ENCODE results near the gene DNAJC5.
"Not testable (repeated sequence)": the region's sequence is repeated elsewhere in the genome, so short reads cannot be mapped to it uniquely, and the experiment has no call there.

The DNAJC5 gene, protein sequence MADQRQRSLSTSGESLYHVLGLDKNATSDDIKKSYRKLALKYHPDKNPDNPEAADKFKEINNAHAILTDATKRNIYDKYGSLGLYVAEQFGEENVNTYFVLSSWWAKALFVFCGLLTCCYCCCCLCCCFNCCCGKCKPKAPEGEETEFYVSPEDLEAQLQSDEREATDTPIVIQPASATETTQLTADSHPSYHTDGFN

DNA sequence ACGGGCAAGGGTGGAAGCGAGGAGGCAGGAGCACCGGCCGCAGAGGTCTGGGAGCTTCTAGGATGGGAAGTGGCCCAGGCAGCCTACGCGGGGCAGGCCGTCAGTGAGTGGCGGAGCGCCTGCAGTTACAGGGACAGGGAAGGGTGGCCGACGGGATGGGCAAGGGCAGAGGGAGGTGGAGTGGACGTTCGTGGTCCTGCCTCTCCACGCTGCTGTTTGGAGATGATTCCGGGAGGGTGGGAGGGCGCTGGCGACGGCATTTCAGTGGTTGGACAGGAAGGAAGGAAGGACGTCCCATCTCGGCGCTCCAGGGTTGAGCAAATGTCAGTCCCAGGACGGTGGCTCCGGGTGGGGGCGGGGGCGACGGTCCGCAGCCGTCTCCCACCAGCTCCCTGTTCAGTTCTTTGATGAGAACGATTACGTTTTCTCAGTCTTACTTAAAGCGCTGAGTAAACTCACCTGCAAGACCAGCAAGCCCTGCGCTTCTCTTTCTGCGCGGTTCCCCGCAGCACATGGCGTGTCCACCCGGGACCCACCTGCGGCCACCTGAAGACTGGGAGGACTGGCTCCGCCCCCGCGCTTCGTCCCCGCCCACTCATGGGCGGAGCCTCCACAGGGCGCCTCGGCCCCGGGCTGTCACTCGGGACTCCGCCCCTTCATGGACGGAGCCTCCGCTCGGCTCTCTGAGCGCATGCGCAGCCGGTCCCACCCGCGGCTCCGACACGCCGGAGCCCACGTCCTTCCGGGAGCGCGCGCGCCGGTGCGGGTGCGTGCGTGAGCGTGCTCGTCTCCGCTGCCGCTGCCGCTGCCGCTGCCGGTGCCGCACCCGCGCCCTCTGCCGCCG lies at the start of gene DNAJC5:
Gene DNAJC5 (plus strand): TSS at position 769 of the 844 bp plus-strand sequence. CDS start 33,220 bp downstream, outside the sequence.
- peak; percentile 94 to 96 for DNase-seq

DNA sequence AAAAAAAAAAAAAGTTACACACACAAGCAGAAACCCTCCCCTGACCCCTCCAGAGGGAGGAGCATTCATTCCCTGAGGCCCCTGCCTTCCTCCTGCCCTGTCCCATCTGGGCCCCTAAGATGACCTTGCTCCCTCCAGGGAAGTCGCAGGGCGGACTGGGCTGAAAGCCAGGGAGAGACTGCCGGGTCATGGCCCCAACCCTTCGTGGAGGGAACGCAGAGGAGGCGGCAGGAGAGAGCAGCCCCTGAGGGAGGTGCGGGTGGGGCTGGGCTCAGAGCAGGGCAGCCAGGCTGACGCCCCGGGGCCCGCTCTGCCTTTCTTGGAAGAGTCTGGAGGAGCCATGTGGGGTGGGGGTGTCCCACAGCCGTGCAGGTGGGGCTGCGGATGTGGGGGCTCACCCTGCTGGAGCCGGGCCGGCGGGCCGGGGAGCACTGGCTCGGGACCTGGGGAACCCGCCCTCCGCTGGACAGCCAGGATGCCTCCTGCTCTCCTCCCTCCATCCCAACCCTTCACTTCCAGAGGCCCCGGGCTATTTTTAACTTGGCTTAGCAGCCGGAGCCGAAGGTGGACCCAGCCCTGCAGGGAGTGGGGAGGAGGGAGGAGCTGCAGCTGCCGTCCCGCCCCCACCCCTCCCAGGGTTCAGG lies 48.7 kb upstream of the DNAJC5 start:
- no peak for DNase-seq

DNA sequence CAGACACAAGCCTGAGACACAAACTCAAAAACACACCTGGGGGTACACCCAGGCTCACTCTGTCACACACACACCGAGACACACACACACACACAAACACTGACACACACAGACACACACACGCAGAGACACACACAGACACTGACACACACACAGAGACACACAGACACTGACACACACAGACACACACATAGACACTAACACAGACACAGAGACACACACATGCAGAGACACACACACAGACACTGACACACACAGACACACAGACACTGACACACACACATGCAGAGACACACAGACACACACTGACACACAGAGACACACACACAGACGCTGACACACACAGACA lies 48.1 kb upstream of the DNAJC5 start:
- DNase-seq: no peak

DNA sequence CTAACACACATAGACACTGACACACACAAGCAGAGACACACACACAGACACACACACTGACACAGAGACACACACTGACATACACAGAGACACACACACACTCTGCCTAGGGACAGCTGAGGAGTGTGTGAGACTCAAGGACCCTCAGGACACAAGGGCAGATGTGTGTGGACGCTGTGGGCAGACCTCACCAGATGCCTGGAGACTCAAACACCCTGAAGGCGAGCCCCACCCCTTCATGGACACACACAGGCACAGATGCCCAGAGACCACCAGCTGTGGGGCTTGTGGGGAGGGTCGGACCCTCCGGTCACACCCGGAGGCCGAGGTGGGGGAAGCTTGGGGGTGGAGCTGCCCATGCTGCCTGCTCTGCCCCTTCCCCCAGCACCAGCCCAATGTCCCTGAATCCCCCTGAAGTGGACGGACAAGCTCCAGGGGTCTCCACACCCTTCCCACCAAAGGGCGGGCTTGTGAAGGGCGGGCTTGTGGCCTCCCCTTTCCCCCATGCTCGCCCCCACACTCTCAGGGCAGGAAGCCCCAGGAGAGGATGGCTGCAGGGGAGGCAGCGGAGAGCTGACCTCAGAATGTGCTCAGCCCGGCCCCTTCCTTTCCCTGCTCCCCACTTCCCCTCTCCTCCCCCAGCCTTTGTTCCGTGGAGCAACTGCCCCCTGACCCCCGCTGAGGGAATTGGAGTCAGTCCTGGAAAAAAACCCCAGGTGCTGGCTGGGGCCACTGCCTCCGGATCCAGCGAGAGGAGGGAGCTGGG lies 47.5 kb upstream of the DNAJC5 start:
- DNase-seq: peak; percentile 36 to 38

DNA sequence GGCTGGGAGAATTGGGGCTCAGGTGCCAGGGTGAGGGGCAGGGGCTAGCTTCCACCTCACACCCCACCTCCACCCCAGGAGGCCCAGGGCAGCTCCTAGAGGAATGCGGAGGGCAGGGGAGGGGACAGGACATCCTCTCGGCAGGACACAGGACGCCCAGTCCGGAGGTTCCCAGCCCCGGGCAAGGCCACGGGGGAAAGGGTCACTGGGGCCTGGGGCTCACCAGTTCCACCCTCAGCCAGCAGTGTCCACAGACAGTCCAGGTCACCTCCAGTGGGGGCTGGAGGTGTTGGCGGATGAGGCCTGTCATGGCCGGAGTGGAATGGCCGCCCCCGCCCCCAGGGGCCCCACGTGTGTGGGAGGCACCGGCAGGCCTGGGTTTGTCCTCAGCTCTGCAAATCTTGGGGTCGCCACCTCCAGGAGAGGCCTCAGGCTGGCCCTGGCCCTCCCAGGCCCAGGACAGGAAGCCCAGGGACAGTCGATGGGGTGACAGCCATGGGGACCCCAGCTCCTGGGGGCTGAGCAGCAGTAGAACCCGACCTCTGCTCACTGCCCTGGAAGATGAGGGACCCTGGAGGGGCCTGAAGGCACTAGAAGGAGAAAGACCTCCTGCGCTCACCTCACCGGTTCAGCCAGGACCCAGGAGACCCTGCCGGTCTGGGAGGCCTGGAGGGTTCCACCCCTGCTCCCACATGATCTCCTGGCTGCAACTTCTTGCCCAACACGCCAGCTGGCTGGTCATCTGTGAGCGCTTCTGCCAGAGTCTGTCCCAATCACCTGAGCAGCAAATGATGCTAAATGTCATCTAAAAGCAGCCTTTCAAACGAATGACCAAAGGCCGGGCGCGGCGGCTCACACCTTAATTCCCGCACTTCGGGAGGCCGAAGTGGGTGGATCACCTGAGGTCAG lies 46.7 kb upstream of the DNAJC5 start:
- peak in 1 of 2 donors; percentile 35 for DNase-seq

DNA sequence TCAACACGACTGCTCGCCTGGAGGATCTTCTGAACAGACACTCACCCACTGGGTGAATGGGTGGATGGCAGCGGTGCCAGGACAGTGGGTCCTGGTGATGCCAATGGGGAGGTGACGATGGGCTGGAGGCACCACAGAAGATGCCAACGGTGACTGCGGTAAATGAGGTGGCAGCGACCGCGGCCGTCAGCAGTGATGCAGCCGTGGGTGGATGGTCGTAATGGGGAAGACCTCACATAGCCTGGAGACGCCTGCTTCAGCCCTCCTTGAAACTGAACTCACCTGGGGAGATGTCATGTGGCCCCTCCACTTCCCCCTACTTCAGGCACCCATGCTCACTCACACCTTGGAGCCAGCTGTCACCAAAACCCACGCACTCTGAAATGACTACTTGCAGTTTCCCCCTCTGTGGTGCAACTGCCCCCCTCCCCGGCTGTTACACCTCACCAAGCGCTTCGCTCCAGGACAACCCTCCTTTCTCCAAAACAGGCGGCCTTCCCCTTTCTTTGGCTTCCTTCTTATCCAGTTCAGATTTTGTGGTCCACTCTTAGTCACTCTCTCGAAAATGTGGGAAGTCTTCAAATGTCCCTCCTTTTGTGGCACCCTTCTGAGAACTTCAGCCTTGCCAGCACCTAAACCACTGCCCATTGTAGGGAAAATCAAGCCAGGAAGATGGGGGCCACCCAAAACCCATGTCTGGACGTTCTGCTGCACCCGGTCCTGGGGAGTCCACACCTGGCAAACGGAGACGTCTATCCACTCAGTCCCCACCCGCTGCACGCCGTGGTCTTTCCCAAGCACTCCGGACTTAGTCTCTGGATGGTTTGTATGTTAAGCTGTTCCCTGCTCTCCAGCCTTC lies 44.0 kb upstream of the DNAJC5 start:
- peak; percentile 58 to 64 for DNase-seq

DNA sequence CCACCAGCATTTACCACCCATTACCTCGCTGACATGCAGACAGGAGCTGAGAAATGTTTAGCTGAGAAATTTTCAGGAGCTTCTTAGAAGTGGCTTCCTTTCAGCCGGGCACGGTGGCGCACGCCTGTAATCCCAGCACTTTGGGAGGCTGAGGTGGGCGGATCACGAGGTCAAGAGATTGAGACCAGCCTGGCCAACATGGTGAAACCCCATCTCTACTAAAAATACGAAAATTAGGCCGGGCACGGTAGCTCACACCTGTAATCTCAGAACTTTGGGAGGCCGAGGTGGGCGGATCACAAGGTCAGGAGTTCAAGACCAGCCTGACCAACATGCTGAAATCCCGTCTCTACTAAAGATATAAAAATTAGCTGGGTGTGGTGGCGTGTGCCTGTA lies 43.4 kb upstream of the DNAJC5 start:
- DNase-seq: not testable (repeated sequence)

- DNase-seq: not testable (repeated sequence)
Observed at GRCh38 chr20:63853733-63854068, 41.2 kb upstream of the DNAJC5 start.

DNA sequence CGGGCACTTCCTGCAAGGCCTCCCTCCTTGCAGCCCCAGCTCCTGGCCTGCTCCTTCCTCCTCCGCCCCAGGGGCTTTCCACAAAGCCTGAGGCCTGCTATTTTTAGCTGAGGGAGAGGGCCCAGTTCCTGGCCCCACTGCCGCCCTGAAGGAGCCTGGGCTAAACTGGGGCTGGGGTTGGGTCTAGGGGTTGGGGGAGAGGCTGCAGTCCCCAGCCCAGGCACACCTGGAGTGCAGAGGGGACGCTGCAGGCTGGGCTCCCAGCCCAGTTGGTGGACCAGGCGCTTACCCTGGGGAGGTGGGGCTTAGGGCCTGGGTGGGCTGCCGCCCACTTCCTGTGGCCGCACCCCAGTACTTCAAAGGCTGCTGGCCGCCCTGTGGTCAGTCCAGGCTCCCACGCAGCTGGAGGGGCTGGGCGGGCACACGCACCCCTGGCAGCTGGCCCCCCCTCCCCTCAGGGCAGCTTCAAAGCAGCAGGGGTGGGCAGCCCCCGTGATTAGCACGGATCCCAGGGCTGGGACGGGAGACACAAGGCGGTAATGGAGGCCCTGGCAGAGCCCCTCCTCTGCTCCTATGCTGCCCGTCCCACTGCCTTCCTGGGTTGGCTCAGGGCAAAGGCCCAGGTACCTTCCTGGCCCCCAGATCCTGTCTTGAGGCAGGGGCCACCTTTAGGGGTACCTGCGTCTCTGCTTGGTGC lies 40.7 kb upstream of the DNAJC5 start:
- peak; percentile 73 to 83 for DNase-seq

DNA sequence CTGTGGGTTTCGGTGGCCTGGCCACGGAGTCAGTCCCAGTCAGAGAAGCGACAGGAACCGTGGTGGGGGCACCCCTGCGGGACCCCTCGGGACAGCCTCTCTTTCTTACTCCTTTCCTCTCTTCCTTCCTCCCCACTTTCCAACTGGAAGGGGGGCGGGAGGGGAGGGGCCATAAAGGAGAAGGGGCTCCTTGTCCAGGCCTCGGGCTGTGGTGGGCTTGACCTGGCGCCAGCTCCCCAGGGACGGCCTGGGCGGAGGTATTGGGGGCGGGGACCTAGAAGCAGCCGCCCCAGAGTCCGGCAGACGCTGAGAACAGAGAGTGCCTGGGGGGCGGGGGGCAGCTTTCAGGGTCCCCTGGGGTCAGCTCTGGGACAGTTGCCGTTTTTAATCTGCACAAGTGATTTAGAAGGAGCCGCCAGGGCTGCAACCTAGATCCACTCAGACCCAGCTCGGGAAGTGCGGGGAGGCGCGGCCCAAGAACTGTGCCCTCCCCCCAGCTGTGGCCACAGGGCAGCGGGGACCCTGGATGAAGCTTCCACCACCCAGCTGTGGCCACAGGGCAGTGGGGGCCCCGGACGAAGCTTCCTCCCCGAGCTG lies 40.1 kb upstream of the DNAJC5 start:
- DNase-seq: no peak

- no peak for DNase-seq
Observed at GRCh38 chr20:63855363-63856097, 39.4 kb upstream of the DNAJC5 start.

GRCh38 chr20:63856098-63856511 lies 38.8 kb upstream of the DNAJC5 start:
- DNase-seq: no peak

DNA sequence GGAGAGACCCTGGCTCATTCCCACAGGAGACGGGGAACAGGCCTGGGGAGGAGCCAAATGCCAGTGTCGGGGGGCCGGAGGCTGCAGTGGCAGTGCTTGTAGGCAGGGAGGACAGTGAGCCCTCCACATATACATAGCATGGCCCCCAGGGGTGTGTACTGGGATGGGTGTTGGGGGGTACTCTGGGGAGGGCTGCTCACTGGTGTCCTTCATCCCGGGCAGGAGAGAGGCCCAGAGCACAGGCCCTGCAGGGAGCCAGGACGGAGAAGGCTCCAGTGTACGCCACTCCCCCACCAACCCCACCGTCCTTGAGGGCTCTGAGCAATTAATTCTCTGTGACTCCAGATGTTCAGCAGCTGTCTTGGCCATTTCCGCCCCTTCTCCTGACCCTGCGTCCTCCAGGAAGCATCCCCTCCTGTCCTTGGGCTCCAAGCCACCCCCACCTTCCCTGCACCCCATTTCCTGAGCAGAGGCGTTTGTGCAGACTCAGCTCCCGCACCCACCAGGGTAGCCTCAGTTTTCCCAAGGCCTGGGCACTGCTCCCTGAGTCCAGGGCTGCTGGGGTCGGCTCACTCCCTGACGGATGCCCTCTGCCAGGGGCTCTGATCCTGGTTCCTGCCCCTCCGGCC lies 37.0 kb upstream of the DNAJC5 start:
- no peak for DNase-seq

DNA sequence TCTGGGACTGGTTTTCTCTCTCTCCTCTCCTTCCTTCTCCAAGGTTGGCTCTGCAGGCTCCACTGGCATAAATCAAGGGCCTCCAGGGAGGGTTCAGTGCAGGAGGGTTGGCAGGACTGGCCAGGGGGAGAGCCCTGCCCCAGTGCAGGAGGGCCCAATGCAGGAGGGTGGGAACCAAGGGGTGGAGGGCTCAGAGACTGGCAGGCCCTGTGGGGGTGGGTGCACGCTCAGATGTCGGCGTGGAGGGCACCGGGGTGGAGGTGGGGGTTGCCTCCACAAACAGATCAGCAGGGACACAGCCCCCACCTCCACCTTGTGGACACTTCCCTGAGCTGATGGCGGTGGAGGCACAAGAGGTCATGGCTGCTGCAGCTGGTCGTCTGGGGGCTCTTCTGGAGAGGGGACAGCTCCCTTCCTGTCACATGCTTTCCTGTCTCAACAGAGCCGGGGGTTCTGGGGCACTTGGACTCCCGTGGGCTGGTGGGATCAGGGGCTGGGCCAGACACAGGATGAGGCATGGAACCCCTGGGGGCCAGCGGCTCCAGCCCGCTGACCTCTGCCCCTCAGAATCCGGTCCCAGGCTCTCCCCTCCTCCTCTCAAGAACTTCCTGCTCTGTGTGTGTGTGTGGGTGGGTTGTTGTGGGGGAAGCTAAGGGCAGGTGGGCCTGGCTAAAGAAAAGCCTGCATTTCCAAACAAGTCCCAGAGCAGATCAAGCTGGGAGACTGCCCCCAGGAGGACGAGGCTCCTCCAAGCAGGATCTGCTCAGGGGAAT lies 36.3 kb upstream of the DNAJC5 start:
- peak; percentile 28 to 65 for DNase-seq

DNA sequence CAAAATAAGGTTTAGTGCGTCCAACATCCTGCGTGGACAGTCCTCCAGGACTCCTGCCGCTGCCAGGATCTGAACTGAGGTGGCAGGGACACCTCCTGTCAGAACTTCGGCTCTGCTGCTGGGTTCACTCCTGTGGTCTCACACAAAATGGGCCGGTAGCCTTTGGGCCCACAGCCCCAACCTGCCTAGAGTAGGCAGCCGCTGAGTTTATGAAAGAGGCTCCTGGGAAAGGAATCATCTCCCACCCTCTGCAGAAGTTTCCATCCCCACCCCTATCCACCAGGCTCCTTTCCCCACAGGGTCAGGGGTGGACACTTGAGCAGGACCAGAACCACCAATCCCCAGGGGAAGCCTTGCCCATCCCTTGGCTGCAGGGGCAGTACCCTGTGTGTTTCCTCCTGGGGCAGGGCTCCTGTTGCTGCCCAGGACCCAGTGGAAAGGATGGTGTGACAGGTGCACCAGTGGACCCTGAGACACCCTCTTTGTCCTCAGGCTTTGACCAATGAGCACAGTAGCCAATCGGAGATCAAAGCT lies 35.7 kb upstream of the DNAJC5 start:
- DNase-seq: no peak

DNA sequence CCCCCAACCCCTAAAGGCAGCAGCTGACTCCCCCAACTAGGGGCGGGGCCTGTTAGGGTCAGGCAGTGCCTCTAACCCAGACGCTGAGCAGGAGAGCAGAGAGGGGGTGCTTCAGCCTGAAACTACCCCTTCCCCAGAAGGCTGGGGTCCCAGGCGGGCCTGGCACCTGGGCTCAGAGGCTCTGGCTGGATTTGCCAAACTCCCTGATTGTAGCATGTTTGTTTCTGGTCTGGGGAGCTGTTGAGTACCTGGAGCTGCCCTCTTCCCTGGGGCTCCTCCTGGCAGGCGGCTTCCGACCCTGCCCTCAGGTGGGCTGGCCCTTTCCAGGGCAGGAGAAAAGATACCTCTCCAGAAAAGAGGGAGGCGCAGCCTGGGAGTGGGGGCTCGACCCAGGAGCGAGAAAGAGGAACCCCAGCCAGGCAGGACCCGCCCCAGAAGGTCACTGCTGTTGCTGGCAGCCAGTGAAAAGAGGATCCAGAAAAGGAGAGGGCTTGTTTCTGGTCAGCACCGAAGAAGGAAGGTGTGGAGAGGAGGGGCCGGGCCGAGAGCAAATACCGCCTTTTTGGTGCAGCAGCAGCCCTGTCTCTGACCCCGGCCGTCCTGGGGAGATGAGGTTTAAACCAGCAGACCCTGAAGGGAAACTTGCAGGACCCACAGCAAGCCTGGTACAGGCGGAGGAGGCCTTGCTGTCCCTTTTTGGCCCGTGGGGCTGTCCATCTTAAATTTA lies 34.4 kb upstream of the DNAJC5 start:
- DNase-seq: peak in 1 of 2 donors; percentile 48

- DNase-seq: no peak
Observed at GRCh38 chr20:63861365-63861934, 33.5 kb upstream of the DNAJC5 start, which contains the start of gene ABHD16B. Gene ABHD16B, plus strand, starts transcription at chr20:63861498. Its CDS starts 43 bp downstream, at chr20:63861541.

All from inflammatory macrophage treated with lipopolysaccharide for 1 hour (primary cell).